Fibroblast of the aortic adventitia (primary cell): ENCODE data around the gene MT4. TPM values are rescaled to one million over a fixed set of nuclear protein-coding genes. Genes with fewer than 3 reads are reported as not detected.

Experiments
- DNase-seq: peaks from one replicate; pipeline ENCODE4 v3.0.0-alpha.2; 2010; ENCODE audit warnings: low read depth
- H3K4me3 ChIP-seq: 2 replicates; pipeline ENCODE4 v1.5.1; 2011; ENCODE audit warnings: low read depth, mild to moderate bottlenecking, control low read depth, low read length, moderate library complexity
- total RNA-seq: library from RNA; depleted of rRNA; stranded (reverse); fragments of >200 nt; gene quantifications from 2 replicates; pipeline ENCODE4 v1.2.3, GENCODE V29; 2012; ENCODE audit warnings: low replicate concordance
- TF ChIP-seq, protein P1 (sequence below): IDR thresholded peaks from 2 replicates; pipeline ENCODE4 v1.5.1; 2011; ENCODE audit warnings: mild to moderate bottlenecking, low read length, control low read depth, inconsistent platforms; ENCODE audit not compliant: insufficient read depth

The MT4 gene
- total RNA-seq, 1 donor = not detected

GRCh38 chr16:56613706-56614105 is 48.8 kb downstream of the MT4 start:
- TF ChIP-seq, protein P1, sequence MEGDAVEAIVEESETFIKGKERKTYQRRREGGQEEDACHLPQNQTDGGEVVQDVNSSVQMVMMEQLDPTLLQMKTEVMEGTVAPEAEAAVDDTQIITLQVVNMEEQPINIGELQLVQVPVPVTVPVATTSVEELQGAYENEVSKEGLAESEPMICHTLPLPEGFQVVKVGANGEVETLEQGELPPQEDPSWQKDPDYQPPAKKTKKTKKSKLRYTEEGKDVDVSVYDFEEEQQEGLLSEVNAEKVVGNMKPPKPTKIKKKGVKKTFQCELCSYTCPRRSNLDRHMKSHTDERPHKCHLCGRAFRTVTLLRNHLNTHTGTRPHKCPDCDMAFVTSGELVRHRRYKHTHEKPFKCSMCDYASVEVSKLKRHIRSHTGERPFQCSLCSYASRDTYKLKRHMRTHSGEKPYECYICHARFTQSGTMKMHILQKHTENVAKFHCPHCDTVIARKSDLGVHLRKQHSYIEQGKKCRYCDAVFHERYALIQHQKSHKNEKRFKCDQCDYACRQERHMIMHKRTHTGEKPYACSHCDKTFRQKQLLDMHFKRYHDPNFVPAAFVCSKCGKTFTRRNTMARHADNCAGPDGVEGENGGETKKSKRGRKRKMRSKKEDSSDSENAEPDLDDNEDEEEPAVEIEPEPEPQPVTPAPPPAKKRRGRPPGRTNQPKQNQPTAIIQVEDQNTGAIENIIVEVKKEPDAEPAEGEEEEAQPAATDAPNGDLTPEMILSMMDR = no peak
- DNase-seq = no peak
- H3K4me3 ChIP-seq = no peak overlapping the region

DNA sequence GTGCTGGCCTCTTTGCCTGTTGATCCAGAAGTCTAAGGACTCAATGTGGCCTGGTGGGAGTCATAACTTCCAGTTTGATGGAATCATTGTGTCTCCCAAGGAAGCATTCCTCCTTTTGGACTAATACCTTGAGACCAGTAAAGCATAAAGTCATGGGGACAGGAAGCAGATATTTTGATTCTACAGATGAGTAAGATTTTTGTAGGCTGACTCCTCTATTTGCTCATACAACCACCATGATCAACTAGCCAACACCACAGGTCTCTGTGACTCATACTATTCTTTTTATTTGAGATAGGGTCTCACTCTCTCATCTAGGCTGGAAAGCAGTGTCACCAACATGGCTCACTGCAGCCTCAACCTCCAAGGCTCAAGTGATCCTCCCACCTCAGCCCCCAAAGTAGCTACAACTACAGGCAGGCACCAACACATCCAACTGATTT is 49.7 kb downstream of the MT4 start:
- TF ChIP-seq, protein P1 = no peak
- H3K4me3 ChIP-seq = no peak overlapping the region
- peak; percentile 55 for DNase-seq

- H3K4me3 ChIP-seq = no peak overlapping the region
- TF ChIP-seq, protein P1 = no peak
- peak; percentile 58 for DNase-seq
Measured at GRCh38 chr16:56615353-56615752, 50.5 kb downstream of the MT4 start.

DNA sequence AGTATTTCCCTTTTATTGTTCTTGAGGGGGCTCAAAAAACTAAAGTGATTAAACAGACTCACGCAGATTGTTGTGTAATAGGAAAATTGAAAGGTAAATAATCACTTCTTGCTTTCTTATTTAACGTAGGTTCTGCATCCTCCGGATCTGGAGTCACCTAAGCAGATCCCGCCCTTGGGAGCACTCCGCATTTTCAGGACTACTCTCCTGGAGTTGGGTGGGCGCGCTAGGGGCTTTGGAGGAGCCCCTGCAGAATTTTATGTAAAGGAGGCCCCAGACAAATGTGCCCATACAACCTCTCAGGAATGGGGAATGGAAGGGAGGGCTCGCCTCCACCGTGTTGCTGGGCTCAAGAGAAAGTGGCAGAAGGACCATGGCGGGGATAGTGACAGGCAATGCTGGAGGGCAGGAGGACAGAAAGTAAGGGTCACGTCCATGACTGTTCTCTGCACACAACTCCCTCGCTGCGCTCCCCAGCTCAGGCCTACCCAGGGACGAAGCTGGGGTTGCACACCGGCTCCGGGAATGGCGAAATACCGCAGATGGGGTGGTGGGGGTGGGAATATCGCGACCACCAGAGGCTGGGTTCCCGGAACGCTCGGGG is 51.8 kb downstream of the MT4 start:
- DNase-seq = no peak
- peak overlapping the region; percentile 48 for H3K4me3 ChIP-seq
- TF ChIP-seq, protein P1 = no peak

DNA sequence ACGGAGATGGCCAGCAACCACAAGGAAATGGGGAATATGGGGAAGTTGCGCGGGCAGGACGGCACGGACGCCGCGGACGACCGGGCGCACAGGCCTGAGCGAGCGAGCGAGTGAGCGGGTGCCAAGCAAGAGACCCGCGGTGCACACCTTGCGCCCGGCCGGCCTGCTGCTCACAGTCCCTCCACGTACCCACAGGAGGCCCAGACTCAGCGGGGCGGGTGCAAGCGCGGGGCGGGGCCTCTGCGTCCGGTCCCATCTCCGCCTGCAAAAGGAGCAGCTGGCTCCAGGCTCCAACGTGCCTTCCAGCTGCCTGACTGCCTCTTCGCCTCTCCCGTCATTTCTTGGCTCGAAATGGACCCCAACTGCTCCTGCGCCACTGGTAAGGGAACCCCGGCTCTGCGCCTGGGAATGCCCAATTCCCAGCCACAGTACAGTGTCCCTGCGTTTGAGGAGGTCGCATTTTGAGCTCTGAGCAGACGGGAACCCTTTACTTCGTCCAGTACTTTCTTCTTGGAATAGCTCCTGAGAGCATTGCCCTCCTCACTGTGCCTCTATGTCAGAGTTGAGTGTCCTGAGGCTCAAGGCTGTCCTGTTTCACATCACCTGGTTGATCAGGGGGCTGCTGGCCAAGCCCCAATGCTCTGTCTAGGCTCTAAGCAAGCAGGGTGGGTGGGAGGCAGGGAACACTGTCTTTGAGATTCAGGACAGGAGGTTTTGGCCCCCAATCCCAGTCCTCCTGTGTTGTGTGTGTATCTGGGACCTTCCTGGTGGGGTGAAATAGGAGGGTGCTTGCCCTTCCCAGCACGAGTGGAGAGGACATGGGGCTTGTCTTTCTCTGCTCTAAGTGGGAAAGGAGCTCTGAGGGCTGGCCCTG is 52.6 kb downstream of the MT4 start:
- peak; percentile 72 for DNase-seq
- H3K4me3 ChIP-seq = peak overlapping the region; percentile 48
- TF ChIP-seq, protein P1 = no peak

DNA sequence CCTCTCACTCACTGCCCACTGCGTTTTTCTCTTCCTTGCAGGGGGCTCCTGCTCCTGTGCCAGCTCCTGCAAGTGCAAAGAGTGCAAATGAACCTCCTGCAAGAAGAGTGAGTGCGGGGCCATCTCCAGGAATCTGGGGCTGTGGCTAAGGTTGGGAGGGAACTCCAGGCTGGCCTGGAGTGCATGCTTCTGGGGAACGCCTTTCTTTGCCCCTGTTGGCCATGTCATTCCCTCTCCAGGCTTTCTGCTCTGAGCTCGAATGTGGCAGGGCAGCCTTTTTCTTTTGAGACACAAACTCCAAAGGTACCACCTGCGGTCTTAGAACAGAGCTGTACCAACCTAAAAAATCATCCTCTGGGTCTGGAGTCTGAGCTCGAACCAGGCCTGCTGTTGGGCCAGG is 53.3 kb downstream of the MT4 start:
- TF ChIP-seq, protein P1 = no peak
- no peak for DNase-seq
- no peak overlapping the region for H3K4me3 ChIP-seq

Other genes starting within 250 kb of the MT4 start
- 133 and 312 TPM in 2 replicates for gene AMFR, start 139.5 kb upstream of the MT4 start, total RNA-seq
- 51.6 and 116 TPM in 2 replicates for gene NUDT21, start 113.7 kb upstream of the MT4 start, total RNA-seq
- gene OGFOD1, start 113.5 kb upstream of the MT4 start, total RNA-seq = 50.0 and 95.0 TPM in 2 replicates
- 58.9 and 85.0 TPM in 2 replicates for gene BBS2, start 45.0 kb upstream of the MT4 start, total RNA-seq
- gene MT3, start 24.5 kb downstream of the MT4 start, total RNA-seq = not detected in 2 replicates
- 8.3 and 114 TPM in 2 replicates for gene MT2A, start 43.5 kb downstream of the MT4 start, total RNA-seq
- 54.7 and 103 TPM in 2 replicates for gene MT1E, start 60.7 kb downstream of the MT4 start, total RNA-seq
- 3.4 and 10.3 TPM in 2 replicates for gene MT1M, start 67.6 kb downstream of the MT4 start, total RNA-seq
- 0.72 TPM in 1 of 2 replicates, not detected in the other for gene MT1A, start 73.6 kb downstream of the MT4 start, total RNA-seq
- not detected in 2 replicates for gene MT1B, start 86.8 kb downstream of the MT4 start, total RNA-seq
- gene MT1F, start 92.9 kb downstream of the MT4 start, total RNA-seq = 0.18 TPM in 1 of 2 replicates, not detected in the other
- not detected in 2 replicates for gene MT1G, start 103.0 kb downstream of the MT4 start, total RNA-seq
- not detected in 2 replicates for gene MT1H, start 104.7 kb downstream of the MT4 start, total RNA-seq
- gene MT1X, start 117.4 kb downstream of the MT4 start, total RNA-seq = 39.9 and 155 TPM in 2 replicates
- gene NUP93, start 165.1 kb downstream of the MT4 start, total RNA-seq = 22.9 and 45.5 TPM in 2 replicates